MM.1S (cell line): ENCODE data around the gene LDB1.

Source experiments
- DNase-seq: peaks from one replicate; pipeline ENCODE4 v3.0.0-alpha.2; 2015
- H2AFZ ChIP-seq: fragments of 300-600 bp; sonication (generic); 2 replicates; pipeline ENCODE4 v1.6.0; 2016; ENCODE audit warnings: antibody characterized with exemption, low read length
- H3F3A ChIP-seq: fragments of 300-600 bp; sonication (generic); 2 replicates; pipeline ENCODE4 v1.6.1; 2016; ENCODE audit warnings: mild to moderate bottlenecking, antibody characterized with exemption, low read length, moderate library complexity, mixed read lengths; ENCODE audit not compliant: insufficient read depth
- H3K27ac ChIP-seq: fragments of 300-600 bp; sonication (generic); 2 replicates; pipeline ENCODE4 v1.5.1; 2016; ENCODE audit warnings: mild to moderate bottlenecking, low read length
- H3K27me3 ChIP-seq: fragments of 300-600 bp; sonication (generic); replicated peaks from 2 replicates; pipeline ENCODE4 v1.6.0; 2016; ENCODE audit warnings: low read length; ENCODE audit not compliant: insufficient read depth
- H3K36me3 ChIP-seq: fragments of 300-600 bp; sonication (generic); replicated peaks from 2 replicates; pipeline ENCODE4 v1.6.1; 2016; ENCODE audit warnings: mild to moderate bottlenecking, low read length, mixed read lengths; ENCODE audit not compliant: insufficient read depth
- H3K4me1 ChIP-seq: fragments of 300-600 bp; sonication (generic); 2 replicates; pipeline ENCODE4 v1.6.1; 2016; ENCODE audit warnings: low read length, mixed read lengths
- H3K4me2 ChIP-seq: fragments of 300-600 bp; sonication (generic); 2 replicates; pipeline ENCODE4 v1.6.0; 2016; ENCODE audit warnings: low read depth, low read length
- H3K4me3 ChIP-seq: fragments of 300-600 bp; sonication (generic); 2 replicates; pipeline ENCODE4 v1.5.1; 2016; ENCODE audit warnings: low read length, mixed read lengths
- H3K79me2 ChIP-seq: fragments of 300-600 bp; sonication (generic); 2 replicates; pipeline ENCODE4 v1.6.1; 2016; ENCODE audit warnings: mixed run types, low read length, mixed read lengths
- H3K9ac ChIP-seq: fragments of 300-600 bp; sonication (generic); 2 replicates; pipeline ENCODE4 v1.6.1; 2016; ENCODE audit warnings: low read length, mixed read lengths
- H3K9me2 ChIP-seq: fragments of 300-600 bp; sonication (generic); replicated peaks from 2 replicates; pipeline ENCODE4 v1.6.1; 2016; ENCODE audit warnings: mild to moderate bottlenecking, low read length, mixed read lengths; ENCODE audit not compliant: insufficient read depth
- H3K9me3 ChIP-seq: fragments of 300-600 bp; sonication (generic); replicated peaks from 2 replicates; pipeline ENCODE4 v1.6.1; 2016; ENCODE audit warnings: mild to moderate bottlenecking, low read length, mixed read lengths; ENCODE audit not compliant: insufficient read depth
- H4K20me1 ChIP-seq: fragments of 300-600 bp; sonication (generic); 2 replicates; pipeline ENCODE4 v1.6.1; 2016; ENCODE audit warnings: mild to moderate bottlenecking, low read length, moderate library complexity, mixed read lengths; ENCODE audit not compliant: insufficient read depth
- CTCF ChIP-seq: fragments of 300-600 bp; sonication (generic); IDR thresholded peaks from 2 replicates; pipeline ENCODE4 v1.5.1; 2016; ENCODE audit warnings: antibody characterized with exemption, low read length, mixed read lengths
- EZH2 ChIP-seq: fragments of 300-600 bp; sonication (generic); optimal IDR thresholded peaks from 2 replicates; pipeline ENCODE3; 2017; ENCODE audit warnings: low read depth, mild to moderate bottlenecking, antibody characterized with exemption, low read length, mixed read lengths
- EZH2phosphoT487 ChIP-seq: fragments of 300-600 bp; sonication (generic); IDR thresholded peaks from 2 replicates; pipeline ENCODE4 v1.6.1; 2018; ENCODE audit warnings: antibody characterized with exemption, low read length

The LDB1 gene

GRCh38 chr10:102140913-102141540, 20.9 kb upstream of the LDB1 start:
- Histone ChIP-seq H3K4me2 (no peak overlapping the region), H3K79me2 (peaks cover 79% of the 10 kb centered on the region), H3K9ac (no peak overlapping the region), H3K9me2 (no peaks in the 10 kb centered on the region), H3K27me3 (no peaks in the 10 kb centered on the region), H3K4me3 (no peak overlapping the region), H3K27ac (no peak overlapping the region), H3K36me3 (peaks cover 35% of the 10 kb centered on the region), H3K9me3 (no peaks in the 10 kb centered on the region), H2AFZ (no peak overlapping the region), H3K4me1 (no peaks in the 10 kb centered on the region), H4K20me1 (peaks cover 39% of the 10 kb centered on the region), H3F3A (0 out of 2 replicates have a peak, but pooled peaks cover under 1% of the 10 kb centered on the region)
- no peak for DNase-seq
- no peak for TF ChIP-seq CTCF
- no peak for TF ChIP-seq EZH2
- TF ChIP-seq EZH2phosphoT487, result no peak

DNA sequence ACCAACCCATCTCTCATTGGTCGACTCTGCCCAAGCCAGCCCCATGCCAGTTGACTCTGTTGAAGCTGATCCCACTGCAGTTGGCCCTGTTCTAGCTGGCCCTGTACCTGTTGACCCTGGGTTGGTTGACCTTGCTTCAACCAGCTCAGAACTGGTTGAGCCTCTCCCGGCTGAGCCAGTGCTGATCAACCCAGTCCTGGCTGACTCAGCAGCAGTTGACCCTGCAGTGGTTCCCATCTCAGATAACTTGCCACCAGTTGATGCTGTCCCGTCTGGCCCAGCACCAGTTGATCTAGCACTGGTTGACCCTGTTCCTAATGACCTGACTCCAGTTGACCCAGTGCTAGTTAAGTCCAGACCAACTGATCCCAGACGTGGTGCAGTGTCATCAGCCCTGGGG, 20.1 kb upstream of the LDB1 start:
- Histone ChIP-seq H3K9ac (no peak overlapping the region), H3K4me3 (no peak overlapping the region), H3K27ac (no peak overlapping the region), H2AFZ (no peak overlapping the region), H4K20me1 (peaks cover 47% of the 10 kb centered on the region), H3K9me2 (no peaks in the 10 kb centered on the region), H3K4me1 (0 out of 2 replicates have a peak, but pooled peaks cover 3% of the 10 kb centered on the region), H3K9me3 (no peaks in the 10 kb centered on the region), H3K27me3 (no peaks in the 10 kb centered on the region), H3F3A (no peaks in the 10 kb centered on the region), H3K36me3 (peaks cover 35% of the 10 kb centered on the region), H3K79me2 (peaks cover 83% of the 10 kb centered on the region), H3K4me2 (no peak overlapping the region)
- TF ChIP-seq EZH2phosphoT487, result no peak
- TF ChIP-seq EZH2, result no peak
- no peak for TF ChIP-seq CTCF
- no peak for DNase-seq

GRCh38 chr10:102139281-102140110, 19.3 kb upstream of the LDB1 start:
- H3K4me2 ChIP-seq, result no peak overlapping the region
- H3K9me2 ChIP-seq, result no peaks in the 10 kb centered on the region
- TF ChIP-seq EZH2phosphoT487 (no peak), CTCF (no peak), EZH2 (no peak)
- no peak overlapping the region for H3K27ac ChIP-seq
- peaks cover 35% of the 10 kb centered on the region for H3K36me3 ChIP-seq
- no peak overlapping the region for H3K9ac ChIP-seq
- no peaks in the 10 kb centered on the region for H3K9me3 ChIP-seq
- DNase-seq, result no peak
- no peaks in the 10 kb centered on the region for H3F3A ChIP-seq
- H3K79me2 ChIP-seq, result peaks cover 90% of the 10 kb centered on the region
- peaks cover 47% of the 10 kb centered on the region for H4K20me1 ChIP-seq
- no peak overlapping the region for H2AFZ ChIP-seq
- H3K4me1 ChIP-seq, result 0 out of 2 replicates have a peak, but pooled peaks cover 10% of the 10 kb centered on the region
- no peak overlapping the region for H3K4me3 ChIP-seq
- no peaks in the 10 kb centered on the region for H3K27me3 ChIP-seq
